ENCODE results near the gene L2HGDH. TPM values are rescaled to one million over a fixed set of nuclear protein-coding genes. Genes with fewer than 3 reads are reported as not detected.

L2HGDH gene
- total and polyA plus RNA-seq, 8 donors = 1.2 to 31.7 (median 3.2) TPM

DNA sequence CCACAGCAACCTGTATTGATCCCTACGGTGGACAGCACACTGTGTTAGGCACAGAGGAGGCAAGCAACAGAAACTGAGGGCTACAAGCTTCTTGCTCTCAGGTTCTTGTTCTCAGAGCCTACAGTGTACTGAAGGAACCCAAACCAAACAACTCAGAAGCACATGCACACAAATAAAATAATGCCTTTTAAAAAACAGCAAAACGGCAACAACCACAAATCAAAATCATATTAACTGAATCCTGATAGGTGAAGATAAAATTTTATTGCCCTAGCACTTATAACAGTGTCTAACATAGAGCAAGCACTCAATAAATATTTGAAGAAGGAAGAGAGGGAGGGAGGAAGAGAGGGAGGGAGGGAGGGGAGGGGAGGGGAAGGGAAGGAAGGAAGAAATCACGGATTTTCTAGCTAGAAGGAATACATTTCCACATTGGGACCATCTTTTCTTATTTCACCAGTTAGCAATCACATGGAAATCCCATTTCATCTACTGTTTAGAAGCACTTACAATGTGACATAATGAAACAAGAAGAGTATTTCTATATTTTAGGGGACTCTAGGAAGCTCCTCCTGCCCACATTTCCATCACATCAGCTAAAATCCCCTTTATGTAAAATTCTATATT lies 27.3 kb upstream of the L2HGDH start:
- no peaks in the 10 kb centered on the region for H3K27me3 ChIP-seq
- H3K9me3 ChIP-seq = no peaks in the 10 kb centered on the region
- intact Hi-C loops (cut with DNase I; ENCODE audit: low total_unique reads) = no loop called here
- DNase-seq = no peak
- peaks cover 0 to 10% (median 0%) of the 10 kb centered on the region in 4 donors for H3K36me3 ChIP-seq
- H3K4me1 ChIP-seq = peaks cover 0 to 46% (median 29%) of the 10 kb centered on the region in 4 donors
- WGBS, 5 donors = 19 to 50% (median 30%) methylated on average over 3 of the region's 3 CpGs
- TF ChIP-seq, protein P1, sequence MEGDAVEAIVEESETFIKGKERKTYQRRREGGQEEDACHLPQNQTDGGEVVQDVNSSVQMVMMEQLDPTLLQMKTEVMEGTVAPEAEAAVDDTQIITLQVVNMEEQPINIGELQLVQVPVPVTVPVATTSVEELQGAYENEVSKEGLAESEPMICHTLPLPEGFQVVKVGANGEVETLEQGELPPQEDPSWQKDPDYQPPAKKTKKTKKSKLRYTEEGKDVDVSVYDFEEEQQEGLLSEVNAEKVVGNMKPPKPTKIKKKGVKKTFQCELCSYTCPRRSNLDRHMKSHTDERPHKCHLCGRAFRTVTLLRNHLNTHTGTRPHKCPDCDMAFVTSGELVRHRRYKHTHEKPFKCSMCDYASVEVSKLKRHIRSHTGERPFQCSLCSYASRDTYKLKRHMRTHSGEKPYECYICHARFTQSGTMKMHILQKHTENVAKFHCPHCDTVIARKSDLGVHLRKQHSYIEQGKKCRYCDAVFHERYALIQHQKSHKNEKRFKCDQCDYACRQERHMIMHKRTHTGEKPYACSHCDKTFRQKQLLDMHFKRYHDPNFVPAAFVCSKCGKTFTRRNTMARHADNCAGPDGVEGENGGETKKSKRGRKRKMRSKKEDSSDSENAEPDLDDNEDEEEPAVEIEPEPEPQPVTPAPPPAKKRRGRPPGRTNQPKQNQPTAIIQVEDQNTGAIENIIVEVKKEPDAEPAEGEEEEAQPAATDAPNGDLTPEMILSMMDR (IDR thresholded peaks at IDR 0.05) = no peak
- no peak overlapping the region for H3K4me3 ChIP-seq
- no peak overlapping the region for H3K27ac ChIP-seq

DNA sequence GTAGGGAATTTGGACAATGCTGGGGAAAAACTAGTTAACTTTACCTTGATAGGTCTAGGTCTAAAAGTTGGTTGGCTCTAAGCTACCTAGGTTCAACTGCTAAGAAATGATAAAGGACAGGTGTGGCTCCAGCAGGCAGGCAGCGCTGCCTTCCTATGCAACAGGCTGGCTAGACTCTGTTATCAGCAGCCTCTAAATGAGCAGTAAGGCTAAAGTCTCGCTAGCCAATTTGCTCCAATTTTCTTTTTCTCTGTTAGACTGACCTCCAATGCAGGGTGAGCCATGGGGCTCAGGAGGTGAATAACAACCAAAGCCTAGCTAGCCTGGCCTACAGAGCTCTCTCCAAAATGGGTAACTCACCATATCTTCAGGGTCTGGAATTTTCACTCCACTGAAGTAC lies 26.6 kb upstream of the L2HGDH start:
- H3K36me3 ChIP-seq = peaks cover 0 to 11% (median 0%) of the 10 kb centered on the region in 4 donors
- WGBS, 5 donors = 39 to 61% (median 58%) methylated on average over 2 of the region's 2 CpGs
- DNase-seq = peak in 1 of 2 donors; percentile 55
- no peaks in the 10 kb centered on the region for H3K27me3 ChIP-seq
- intact Hi-C loops (cut with DNase I; ENCODE audit: low total_unique reads) = no loop called here
- H3K27ac ChIP-seq = no peak overlapping the region
- no peaks in the 10 kb centered on the region for H3K9me3 ChIP-seq
- H3K4me3 ChIP-seq = no peak overlapping the region
- TF ChIP-seq POLR2AphosphoS5 (IDR thresholded peaks at IDR 0.05) = no peak
- TF ChIP-seq, protein P1 (IDR thresholded peaks at IDR 0.05) = peak in 1 of 7 experiments; percentile 8
- peaks cover 0 to 40% (median 27%) of the 10 kb centered on the region in 4 donors for H3K4me1 ChIP-seq

DNA sequence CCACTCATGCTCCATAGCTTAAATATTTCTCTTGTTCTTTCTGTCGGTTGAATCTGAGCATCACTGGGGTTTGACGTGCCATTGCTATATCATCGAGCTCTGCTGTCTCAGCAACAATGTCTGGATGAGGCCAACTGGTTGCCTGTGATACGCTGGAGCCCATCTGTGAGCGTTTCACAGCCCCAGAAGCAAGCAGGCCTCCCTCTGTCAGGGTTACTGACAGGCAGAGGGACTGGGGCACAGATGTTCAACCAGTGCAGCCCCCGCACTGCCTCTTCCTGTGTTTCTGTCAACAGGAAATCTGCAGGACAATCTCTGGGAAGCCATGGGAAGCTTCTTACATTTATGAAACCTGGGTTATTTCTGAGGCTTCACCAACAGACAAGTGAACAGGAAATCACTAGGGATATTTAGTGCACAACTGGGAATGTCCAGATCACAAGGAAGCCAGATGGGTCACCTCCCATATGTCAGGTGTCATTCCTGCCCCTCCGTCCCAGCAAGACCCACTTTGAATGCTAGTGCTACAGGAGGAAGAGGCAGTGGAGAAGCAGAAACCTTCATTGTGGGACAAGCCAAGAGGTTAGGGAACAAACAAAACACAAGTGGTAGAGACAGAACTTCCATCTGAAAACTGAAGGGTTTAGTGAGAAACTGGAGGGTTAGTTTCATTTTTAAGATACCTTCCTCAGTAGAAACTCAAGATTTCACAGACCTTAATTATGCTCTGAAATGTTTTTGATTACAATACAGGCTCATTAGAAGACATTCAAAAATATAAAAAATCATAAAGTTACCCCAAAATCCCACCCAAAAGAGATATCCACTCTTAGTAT lies 24.2 kb upstream of the L2HGDH start:
- H3K4me1 ChIP-seq = peaks cover 0 to 33% (median 22%) of the 10 kb centered on the region in 4 donors
- H3K9me3 ChIP-seq = no peaks in the 10 kb centered on the region
- H3K27ac ChIP-seq = peak overlapping the region; percentile 20 to 75 (median 68)
- TF ChIP-seq, protein P1 (IDR thresholded peaks at IDR 0.05) = no peak
- TF ChIP-seq POLR2A (IDR thresholded peaks at IDR 0.05) = no peak
- TF ChIP-seq POLR2AphosphoS5 (IDR thresholded peaks at IDR 0.05) = no peak
- intact Hi-C loops (cut with DNase I; ENCODE audit: low total_unique reads) = no loop called here
- no peaks in the 10 kb centered on the region for H3K27me3 ChIP-seq
- H3K4me3 ChIP-seq = no peak overlapping the region
- 47 to 62% (median 60%) methylated on average over 7 of the region's 7 CpGs for WGBS, 5 donors
- H3K36me3 ChIP-seq = peaks cover 0 to 24% (median 13%) of the 10 kb centered on the region in 4 donors
- peak in 1 of 2 donors; percentile 85 for DNase-seq

DNA sequence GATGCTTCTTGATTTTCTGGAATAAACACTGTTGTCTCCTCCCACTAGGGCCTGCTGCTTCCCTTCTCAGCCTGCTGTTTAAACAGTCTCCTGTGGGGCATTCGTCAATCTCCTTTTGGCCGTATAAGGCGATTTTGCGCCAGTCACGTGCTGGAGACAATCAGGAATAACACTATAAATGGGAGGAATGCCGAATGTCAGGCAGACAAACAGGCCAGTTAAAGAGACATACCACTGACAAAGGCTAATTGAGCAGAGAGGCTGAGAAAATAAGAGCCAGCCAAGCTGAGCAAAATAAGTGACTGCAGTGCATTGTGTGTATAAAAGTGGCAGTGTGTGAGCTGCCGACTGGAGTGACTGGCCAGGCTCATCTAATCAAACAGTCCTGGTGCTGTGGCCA lies 23.4 kb upstream of the L2HGDH start:
- H3K27ac ChIP-seq = peak overlapping the region in 4 of 5 donors; percentile 20 to 75 (median 69)
- no peaks in the 10 kb centered on the region for H3K27me3 ChIP-seq
- 8 to 21% (median 16%) methylated on average over 7 of the region's 7 CpGs for WGBS, 5 donors
- peaks cover 0 to 33% (median 22%) of the 10 kb centered on the region in 4 donors for H3K4me1 ChIP-seq
- H3K4me3 ChIP-seq = no peak overlapping the region
- intact Hi-C loops (cut with DNase I; ENCODE audit: low total_unique reads) = no loop called here
- peaks cover 0 to 25% (median 21%) of the 10 kb centered on the region in 4 donors for H3K36me3 ChIP-seq
- TF ChIP-seq, protein P1 (IDR thresholded peaks at IDR 0.05) = peak in 1 of 7 experiments; percentile 4
- no peak for TF ChIP-seq EP300 (IDR thresholded peaks at IDR 0.05)
- peak in 1 of 2 donors; percentile 90 for DNase-seq
- H3K9me3 ChIP-seq = no peaks in the 10 kb centered on the region

All from stomach (tissue), 9 donors.